ENCODE data around the gene SPACA6.

GRCh38 chr19:51709575-51709974, 16.4 kb downstream of the SPACA6 start:
- TF ChIP-seq PRMT5 (CRISPR knock-in tag; IDR thresholded peaks at IDR 0.05) (no peak), CTCF (IDR thresholded peaks at IDR 0.05 in 2 of 3, conservative IDR thresholded peaks at IDR 0.05 in 1 of 3; ENCODE audit: insufficient read depth in 2 of 3, low read depth in 1 of 3, low read length in 3 of 3) (no peak), MAFK (IDR thresholded peaks at IDR 0.05; ENCODE audit: low read length) (no peak), EGR1 (conservative IDR thresholded peaks at IDR 0.05) (no peak), TRIM24 (IDR thresholded peaks at IDR 0.05) (no peak), ZZZ3 (IDR thresholded peaks at IDR 0.05) (no peak), ATF6 (CRISPR knock-in tag; IDR thresholded peaks at IDR 0.05) (no peak), GABPB1 (CRISPR knock-in tag; IDR thresholded peaks at IDR 0.05) (no peak), EZH2 (IDR thresholded peaks at IDR 0.05; ENCODE audit: borderline replicate concordance, low read depth, low read length) (no peak)
